Smooth muscle cell (in vitro differentiated cells): ENCODE results near the gene PCDHGA10. TPM values are rescaled to one million over a fixed set of nuclear protein-coding genes. Genes with fewer than 3 reads are reported as not detected.
"Not testable (repeated sequence)": the region's sequence is repeated elsewhere in the genome, so short reads cannot be mapped to it uniquely, and the experiment has no call there.

ENCODE experiments used
- DNase-seq: peaks from one replicate; lab custom pipeline; 2025; ENCODE audit not compliant: unreplicated experiment; lab: John Stamatoyannopoulos, UW
- H2AFZ ChIP-seq: fragments of 200-600 bp; sonication (generic); 2 replicates; pipeline ENCODE4 v1.6.0; 2016; ENCODE audit warnings: antibody characterized with exemption, low read depth, mild to moderate bottlenecking
- H3F3A ChIP-seq: fragments of 200-600 bp; sonication (generic); 2 replicates; pipeline ENCODE4 v1.6.0; 2017; ENCODE audit warnings: antibody characterized with exemption, low read depth
- H3K27ac ChIP-seq: fragments of 200-600 bp; sonication (generic); 2 replicates; pipeline ENCODE4 v1.5.1; 2016; ENCODE audit warnings: low read depth, mild to moderate bottlenecking
- H3K27me3 ChIP-seq: fragments of 200-600 bp; sonication (generic); 2 replicates; pipeline ENCODE4 v1.6.1; 2016; ENCODE audit warnings: low read depth, mild to moderate bottlenecking
- H3K36me3 ChIP-seq: fragments of 200-600 bp; sonication (generic); 2 replicates; pipeline ENCODE4 v1.5.1; 2016; ENCODE audit warnings: low read depth
- H3K4me1 ChIP-seq: fragments of 200-600 bp; sonication (generic); 2 replicates; pipeline ENCODE4 v1.5.1; 2016; ENCODE audit warnings: low read depth
- H3K4me2 ChIP-seq: fragments of 200-600 bp; sonication (generic); 2 replicates; pipeline ENCODE4 v1.6.0; 2016; ENCODE audit warnings: mild to moderate bottlenecking
- H3K4me3 ChIP-seq: fragments of 200-600 bp; sonication (generic); 2 replicates; pipeline ENCODE4 v1.5.1; 2016; ENCODE audit warnings: mild to moderate bottlenecking
- H3K79me2 ChIP-seq: fragments of 200-600 bp; sonication (generic); 2 replicates; pipeline ENCODE4 v1.6.0; 2016; ENCODE audit warnings: low read depth, mild to moderate bottlenecking
- H3K9ac ChIP-seq: fragments of 200-600 bp; sonication (generic); 2 replicates; pipeline ENCODE4 v1.6.0; 2016; ENCODE audit warnings: low read depth
- H3K9me3 ChIP-seq: fragments of 200-600 bp; sonication (generic); replicated peaks from 2 replicates; pipeline ENCODE4 v1.5.1; 2016; ENCODE audit warnings: low read depth
- H4K20me1 ChIP-seq: fragments of 200-600 bp; sonication (generic); 2 replicates; pipeline ENCODE4 v1.6.0; 2016; ENCODE audit warnings: low read depth
- CTCF ChIP-seq: fragments of 200-600 bp; sonication (generic); IDR thresholded peaks from 2 replicates; pipeline ENCODE4 v1.5.1; 2017; ENCODE audit warnings: borderline replicate concordance, mild to moderate bottlenecking, antibody characterized with exemption; ENCODE audit not compliant: insufficient read depth, poor library complexity, severe bottlenecking
- WGBS: methylation state at CpG from one replicate; pipeline ENCODE4 v1.1.7; 2016; ENCODE audit warnings: low lambda C conversion rate; 5-methylcytosine and 5-hydroxymethylcytosine counted together
- polyA plus RNA-seq: library from polyadenylated mRNA; unstranded; fragments of >200 nt; fragmentation: Nextera tagmentation; extraction: Ambion mirVana; gene quantifications from 2 replicates; pipeline ENCODE4 v1.2.1, GENCODE V29; 2016
- total RNA-seq: library from RNA; depleted of rRNA; stranded (reverse); fragments of >200 nt; gene quantifications from 2 replicates; pipeline ENCODE4 v1.2.3, GENCODE V29; 2014

Gene PCDHGA10
- total and polyA plus RNA-seq, 2 experiments from 2014 or later, result 10.9 to 24.7 TPM

DNA sequence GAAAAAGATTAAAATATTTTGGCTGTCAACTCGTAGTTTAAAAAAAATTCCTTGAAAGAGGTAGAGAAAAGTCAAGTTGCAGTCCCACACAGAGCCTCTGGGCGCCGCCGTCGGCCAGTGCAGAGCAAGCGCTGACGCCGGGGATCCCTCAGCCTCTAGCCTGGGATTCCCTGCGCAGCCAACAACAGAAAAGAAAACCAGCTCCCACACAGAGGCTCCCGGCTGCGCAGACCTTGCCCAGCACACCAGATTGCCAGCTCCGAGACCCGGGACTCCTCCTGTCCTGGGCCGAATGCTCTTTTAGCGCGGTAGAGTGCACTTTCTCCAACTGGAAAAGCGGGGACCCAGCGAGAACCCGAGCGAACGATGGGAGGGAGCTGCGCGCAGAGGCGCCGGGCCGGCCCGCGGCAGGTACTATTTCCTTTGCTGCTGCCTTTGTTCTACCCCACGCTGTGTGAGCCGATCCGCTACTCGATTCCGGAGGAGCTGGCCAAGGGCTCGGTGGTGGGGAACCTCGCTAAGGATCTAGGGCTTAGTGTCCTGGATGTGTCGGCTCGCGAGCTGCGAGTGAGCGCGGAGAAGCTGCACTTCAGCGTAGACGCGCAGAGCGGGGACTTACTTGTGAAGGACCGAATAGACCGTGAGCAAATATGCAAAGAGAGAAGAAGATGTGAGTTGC is 4.8 kb downstream of the PCDHGA10 start, which contains the start of gene PCDHGB7:
TSS of gene PCDHGB7 (plus strand) at position 184 of the 679 bp plus-strand sequence. CDS start at position 367, 183 bp downstream.
- H3K27ac ChIP-seq, result peak within 1 kb of the TSS; percentile 57

GRCh38 chr5:141419074-141419880 is 6.5 kb downstream of the PCDHGA10 start:
- TF ChIP-seq CTCF, result no peak
- no peak overlapping the region for H3K4me3 ChIP-seq
- H3K9me3 ChIP-seq, result peaks cover 34% of the 10 kb centered on the region
- peaks cover 5% of the 10 kb centered on the region for H3F3A ChIP-seq
- H3K36me3 ChIP-seq, result peaks cover 47% of the 10 kb centered on the region
- no peak for DNase-seq
- H3K79me2 ChIP-seq, result peaks cover 75% of the 10 kb centered on the region
- H3K27ac ChIP-seq, result no peak overlapping the region
- no peak overlapping the region for H2AFZ ChIP-seq
- no peak overlapping the region for H3K9ac ChIP-seq
- no peaks in the 10 kb centered on the region for H4K20me1 ChIP-seq
- peaks cover 5% of the 10 kb centered on the region for H3K4me1 ChIP-seq
- H3K4me2 ChIP-seq, result no peak overlapping the region
- H3K27me3 ChIP-seq, result no peaks in the 10 kb centered on the region
- WGBS, result 97% methylated on average over 63 of the region's 74 CpGs

More for the DNA sequence above, 4.8 kb downstream of the PCDHGA10 start, which contains the start of gene PCDHGB7:
- not testable (repeated sequence) for H3F3A ChIP-seq, H4K20me1 ChIP-seq, H3K4me1 ChIP-seq, H3K27me3 ChIP-seq
- Histone ChIP-seq H3K4me3 (peak within 1 kb of the TSS; percentile 55), H3K4me2 (peak within 1 kb of the TSS; percentile 83), H3K36me3 (peaks cover 32% of the 10 kb centered on the region), H2AFZ (peak within 1 kb of the TSS; percentile 43), H3K9me3 (peaks cover 20% of the 10 kb centered on the region), H3K9ac (peak within 1 kb of the TSS; percentile 51), H3K79me2 (peaks cover 69% of the 10 kb centered on the region)
- peak; percentile 36 for DNase-seq
- 6% methylated on average over 47 of the region's 47 CpGs for WGBS
- peak; percentile 78 for TF ChIP-seq CTCF

DNA sequence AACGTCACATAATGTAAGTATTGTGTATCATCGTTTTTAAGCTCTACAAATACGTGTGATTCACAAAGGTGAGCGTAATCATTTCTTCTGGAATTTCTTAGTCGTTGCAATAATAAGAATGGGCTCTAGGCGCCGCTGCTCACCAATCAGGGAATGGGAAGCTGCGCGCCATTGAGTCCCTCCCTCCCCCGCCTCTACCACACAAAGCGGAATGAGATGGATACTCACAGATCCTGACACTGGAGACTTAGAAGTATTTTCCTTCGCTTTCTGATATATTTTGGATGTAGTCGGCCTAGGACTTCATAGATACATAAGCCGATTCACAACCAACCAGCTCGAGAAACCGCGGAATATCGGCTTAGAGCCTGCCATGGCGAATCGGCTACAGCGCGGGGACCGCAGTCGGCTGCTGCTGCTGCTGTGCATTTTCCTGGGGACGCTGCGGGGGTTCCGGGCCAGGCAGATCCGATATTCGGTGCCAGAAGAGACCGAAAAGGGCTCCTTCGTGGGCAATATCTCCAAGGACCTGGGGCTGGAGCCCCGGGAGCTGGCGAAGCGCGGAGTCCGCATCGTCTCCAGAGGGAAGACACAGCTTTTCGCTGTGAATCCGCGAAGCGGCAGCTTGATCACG is 8.2 kb downstream of the PCDHGA10 start, which contains the start of gene PCDHGA11:
TSS of gene PCDHGA11 (plus strand) at position 197 of the 634 bp plus-strand sequence. CDS start at position 374, 177 bp downstream.
- peaks cover 51% of the 10 kb centered on the region for H3K9me3 ChIP-seq
- H3K9ac ChIP-seq, result peak within 1 kb of the TSS; percentile 19
- peak within 1 kb of the TSS; percentile 67 for H3K4me2 ChIP-seq
- H2AFZ ChIP-seq, result peak within 1 kb of the TSS; percentile 44
- H3K27me3 ChIP-seq, result no peaks in the 10 kb centered on the region
- H3K36me3 ChIP-seq, result peaks cover 57% of the 10 kb centered on the region
- peak within 1 kb of the TSS; percentile 50 for H3K4me3 ChIP-seq
- DNase-seq, result no peak
- 38% methylated on average over 42 of the region's 42 CpGs for WGBS
- H4K20me1 ChIP-seq, result no peaks in the 10 kb centered on the region
- peaks cover 5% of the 10 kb centered on the region for H3F3A ChIP-seq
- H3K4me1 ChIP-seq, result peaks cover 5% of the 10 kb centered on the region
- no peak within 1 kb of the TSS for H3K27ac ChIP-seq
- TF ChIP-seq CTCF, result peak; percentile 30
- H3K79me2 ChIP-seq, result peaks cover 79% of the 10 kb centered on the region
